PC-9 (cell line): Measurements from ENCODE around the gene ZBTB21. TPM values are rescaled to one million over a fixed set of nuclear protein-coding genes. Genes with fewer than 3 reads are reported as not detected.

Source experiments
- BruUV-seq: library from RNA; stranded (reverse); fragments of 400-500 nt; replicated peaks from 2 replicates; lab custom pipeline; 2021; lab: Mats Ljungman, UMichigan
- CTCF ChIA-PET: fragments of 300-600 bp; sonication (Branson Sonifier 250); formaldehyde crosslinking; loops from one replicate; lab custom pipeline; 2022; ENCODE audit warnings: antibody characterized with exemption; lab: Charles Lee
- POLR2A ChIA-PET: fragments of 300-600 bp; sonication (Branson Sonifier 250); formaldehyde crosslinking; loops from one replicate; lab custom pipeline; 2022; ENCODE audit warnings: antibody characterized with exemption; ENCODE audit not compliant: unreplicated experiment; lab: Charles Lee
- DNase-seq, 2 experiments: peaks; one replicate each; pipeline versions ENCODE4 v3.0.0 to v3.0.0-alpha.2; 2015 to 2022; ENCODE audit warnings: mixed read lengths in 1 of 2
- H2AFZ ChIP-seq: fragments of 200-600 bp; sonication (generic); 2 replicates; pipeline ENCODE4 v1.8.1; 2017; ENCODE audit warnings: antibody characterized with exemption
- H3F3A ChIP-seq: fragments of 200-600 bp; sonication (generic); 2 replicates; pipeline ENCODE4 v1.8.1; 2017; ENCODE audit warnings: antibody characterized with exemption, mild to moderate bottlenecking, low read depth; ENCODE audit not compliant: insufficient read depth
- H3K27ac ChIP-seq: fragments of 200-600 bp; sonication (generic); 2 replicates; pipeline ENCODE4 v1.6.1; 2016; ENCODE audit warnings: mixed run types
- H3K27me3 ChIP-seq: fragments of 200-600 bp; sonication (generic); 2 replicates; pipeline ENCODE4 v1.6.1; 2016; ENCODE audit warnings: low read depth, mixed run types; ENCODE audit not compliant: insufficient read depth
- H3K36me3 ChIP-seq: fragments of 200-600 bp; sonication (generic); 2 replicates; pipeline ENCODE4 v1.6.1; 2016; ENCODE audit warnings: low read depth, mixed run types
- H3K4me1 ChIP-seq: fragments of 200-600 bp; sonication (generic); replicated peaks from 2 replicates; pipeline ENCODE4 v1.6.1; 2016; ENCODE audit warnings: mixed run types; ENCODE audit not compliant: insufficient read depth
- H3K4me2 ChIP-seq: fragments of 200-600 bp; sonication (generic); 2 replicates; pipeline ENCODE4 v1.6.1; 2017; ENCODE audit warnings: mixed run types
- H3K4me3 ChIP-seq: fragments of 200-600 bp; sonication (generic); 2 replicates; pipeline ENCODE4 v1.6.1; 2016; ENCODE audit warnings: mixed run types
- H3K79me2 ChIP-seq: fragments of 200-600 bp; sonication (generic); 2 replicates; pipeline ENCODE4 v1.6.1; 2017; ENCODE audit warnings: low read depth, mixed run types
- H3K9me2 ChIP-seq: fragments of 200-600 bp; sonication (generic); 2 replicates; pipeline ENCODE4 v1.8.1; 2017; ENCODE audit warnings: mild to moderate bottlenecking; ENCODE audit not compliant: insufficient read depth
- H3K9me3 ChIP-seq: fragments of 200-600 bp; sonication (generic); 2 replicates; pipeline ENCODE4 v1.8.1; 2016; ENCODE audit warnings: low read depth; ENCODE audit not compliant: insufficient read depth
- H4K20me1 ChIP-seq: fragments of 200-600 bp; sonication (generic); 2 replicates; pipeline ENCODE4 v1.8.1; 2017; ENCODE audit not compliant: insufficient read depth
- EZH2 ChIP-seq: fragments of 200-600 bp; sonication (generic); IDR thresholded peaks from 2 replicates; pipeline ENCODE4 v1.8.0; 2017; ENCODE audit warnings: antibody characterized with exemption, low read depth
- intact Hi-C: fragments of 100-400 bp; cut with micrococcal nuclease; formaldehyde crosslinking; loops from one replicate; pipeline ENCODE4 v1.10.0; 2022; ENCODE audit not compliant: unreplicated experiment
- total RNA-seq: library from RNA; stranded (reverse); gene quantifications from 2 replicates; pipeline ENCODE4 v1.2.3, GENCODE V29; 2021
- TF ChIP-seq, protein P1 (sequence below): fragments of 200-600 bp; sonication (generic); conservative IDR thresholded peaks from 2 replicates; pipeline ENCODE4 v1.6.1; 2017; ENCODE audit warnings: mixed run types, antibody characterized with exemption, mild to moderate bottlenecking, moderate library complexity

ZBTB21 gene
- total RNA-seq, 1 experiment from 2014 or later: 13.5 TPM

- CTCF ChIA-PET: no interaction called here
- intact Hi-C loops: loop anchor here (5.0 kb wide), 3 partner anchors 63 to 343 kb away; no protein-coding TSS in a partner anchor
- no peak for DNase-seq
- no peak overlapping the region for H2AFZ ChIP-seq
- no TSS peak for BruUV-seq
- H3K9me3 ChIP-seq: no peaks in the 10 kb centered on the region
- no peaks in the 10 kb centered on the region for H3K36me3 ChIP-seq
- H3F3A ChIP-seq: peaks cover 38% of the 10 kb centered on the region
- 0 out of 2 replicates have a peak overlapping the region, but pooled peaks have one; percentile 23 for H3K27ac ChIP-seq
- TF ChIP-seq EZH2: no peak
- no peaks in the 10 kb centered on the region for H4K20me1 ChIP-seq
- POLR2A ChIA-PET: no interaction called here
- peaks cover 69% of the 10 kb centered on the region for H3K4me1 ChIP-seq
- H3K79me2 ChIP-seq: peaks cover 27% of the 10 kb centered on the region
- H3K9me2 ChIP-seq: no peaks in the 10 kb centered on the region
- H3K4me2 ChIP-seq: no peak overlapping the region
- H3K27me3 ChIP-seq: no peaks in the 10 kb centered on the region
- no peak overlapping the region for H3K4me3 ChIP-seq
Observed at GRCh38 chr21:41955516-41955915, 54.6 kb downstream of the ZBTB21 start.

DNA sequence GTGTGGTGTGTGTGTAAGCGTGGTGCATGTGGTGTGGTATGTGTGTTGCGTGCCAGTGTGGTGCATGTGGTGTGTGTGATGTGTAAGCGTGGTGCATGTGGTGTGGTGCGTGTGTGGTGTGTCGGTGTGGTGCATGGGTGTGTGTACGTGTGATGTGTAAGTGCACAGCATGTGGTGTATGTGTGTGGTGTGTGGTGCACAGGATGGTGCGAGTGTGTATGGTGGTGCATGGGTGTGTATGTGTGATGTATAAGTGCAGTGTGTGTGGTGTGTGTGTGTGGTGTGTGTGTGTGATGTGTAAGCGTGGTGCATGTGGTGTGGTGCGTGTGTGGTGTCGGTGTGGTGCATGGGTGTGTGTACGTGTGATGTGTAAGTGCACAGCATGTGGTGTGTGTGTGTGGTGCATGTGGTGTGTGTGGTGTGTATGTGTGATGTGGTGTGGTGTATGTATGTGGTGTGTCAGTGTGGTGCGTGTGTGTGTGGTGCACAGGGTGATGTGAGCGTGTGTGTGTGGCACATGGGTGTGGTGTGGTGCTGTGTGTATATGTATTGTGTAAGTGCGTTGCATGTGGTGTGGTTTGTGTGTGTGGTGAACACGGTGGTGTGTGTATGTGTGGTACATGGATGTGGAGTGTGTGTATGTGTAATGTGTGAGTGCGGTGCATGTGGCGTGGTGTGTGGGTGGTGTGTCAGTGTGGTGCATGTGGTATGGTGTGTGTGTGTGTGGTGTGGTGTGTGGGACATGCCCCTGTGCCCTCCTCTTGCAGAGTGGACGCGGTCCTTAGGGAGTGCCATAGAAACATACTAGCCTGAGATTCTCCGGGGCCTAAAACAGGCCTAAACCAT, 55.3 kb downstream of the ZBTB21 start:
- TF ChIP-seq EZH2: no peak
- TF ChIP-seq, protein P1, sequence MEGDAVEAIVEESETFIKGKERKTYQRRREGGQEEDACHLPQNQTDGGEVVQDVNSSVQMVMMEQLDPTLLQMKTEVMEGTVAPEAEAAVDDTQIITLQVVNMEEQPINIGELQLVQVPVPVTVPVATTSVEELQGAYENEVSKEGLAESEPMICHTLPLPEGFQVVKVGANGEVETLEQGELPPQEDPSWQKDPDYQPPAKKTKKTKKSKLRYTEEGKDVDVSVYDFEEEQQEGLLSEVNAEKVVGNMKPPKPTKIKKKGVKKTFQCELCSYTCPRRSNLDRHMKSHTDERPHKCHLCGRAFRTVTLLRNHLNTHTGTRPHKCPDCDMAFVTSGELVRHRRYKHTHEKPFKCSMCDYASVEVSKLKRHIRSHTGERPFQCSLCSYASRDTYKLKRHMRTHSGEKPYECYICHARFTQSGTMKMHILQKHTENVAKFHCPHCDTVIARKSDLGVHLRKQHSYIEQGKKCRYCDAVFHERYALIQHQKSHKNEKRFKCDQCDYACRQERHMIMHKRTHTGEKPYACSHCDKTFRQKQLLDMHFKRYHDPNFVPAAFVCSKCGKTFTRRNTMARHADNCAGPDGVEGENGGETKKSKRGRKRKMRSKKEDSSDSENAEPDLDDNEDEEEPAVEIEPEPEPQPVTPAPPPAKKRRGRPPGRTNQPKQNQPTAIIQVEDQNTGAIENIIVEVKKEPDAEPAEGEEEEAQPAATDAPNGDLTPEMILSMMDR: no peak
- 0 out of 2 replicates have a peak overlapping the region, but pooled peaks have one; percentile 23 for H3K27ac ChIP-seq
- no peak for DNase-seq
- POLR2A ChIA-PET: no interaction called here
- H3K79me2 ChIP-seq: peaks cover 32% of the 10 kb centered on the region
- peak overlapping the region; percentile 77 for H3K4me2 ChIP-seq
- intact Hi-C loops: loop anchor here (5.0 kb wide), 3 partner anchors 63 to 343 kb away; no protein-coding TSS in a partner anchor
- H3K9me3 ChIP-seq: no peaks in the 10 kb centered on the region
- H3K4me3 ChIP-seq: 0 out of 2 replicates have a peak overlapping the region, but pooled peaks have one; percentile 57
- H3F3A ChIP-seq: peaks cover 38% of the 10 kb centered on the region
- no peaks in the 10 kb centered on the region for H4K20me1 ChIP-seq
- H3K27me3 ChIP-seq: no peaks in the 10 kb centered on the region
- CTCF ChIA-PET: no interaction called here
- H2AFZ ChIP-seq: no peak overlapping the region
- no peaks in the 10 kb centered on the region for H3K36me3 ChIP-seq
- H3K9me2 ChIP-seq: no peaks in the 10 kb centered on the region
- peaks cover 69% of the 10 kb centered on the region for H3K4me1 ChIP-seq
- BruUV-seq: no TSS peak

- H3K4me2 ChIP-seq: peak within 1 kb of the TSS; percentile 84
- TF ChIP-seq, protein P1: no peak
- no peaks in the 10 kb centered on the region for H3K9me2 ChIP-seq
- H3K4me3 ChIP-seq: peak within 1 kb of the TSS; percentile 84
- no peaks in the 10 kb centered on the region for H3K9me3 ChIP-seq
- peaks cover 37% of the 10 kb centered on the region for H3F3A ChIP-seq
- H3K36me3 ChIP-seq: no peaks in the 10 kb centered on the region
- ChIA-PET POLR2A (no interaction called here), CTCF (no interaction called here)
- intact Hi-C loops: no loop called here
- peak within 1 kb of the TSS; percentile 43; the same call in 1 of the 2 replicates for H3K27ac ChIP-seq
- H3K27me3 ChIP-seq: no peaks in the 10 kb centered on the region
- no peaks in the 10 kb centered on the region for H4K20me1 ChIP-seq
- H3K79me2 ChIP-seq: peaks cover 40% of the 10 kb centered on the region
- no TSS peak for BruUV-seq
- peak within 1 kb of the TSS; percentile 78 for H2AFZ ChIP-seq
- DNase-seq: peak in 1 of 2 experiments; percentile 77
- peaks cover 61% of the 10 kb centered on the region for H3K4me1 ChIP-seq
Observed at GRCh38 chr21:41953831-41954653, 56.1 kb downstream of the ZBTB21 start, which contains the start of gene C2CD2. Gene C2CD2, minus strand, starts transcription at chr21:41954018. Its CDS starts 370 bp downstream, at chr21:41953648.
